ENCODE data around the gene PRKCI.

DNA sequence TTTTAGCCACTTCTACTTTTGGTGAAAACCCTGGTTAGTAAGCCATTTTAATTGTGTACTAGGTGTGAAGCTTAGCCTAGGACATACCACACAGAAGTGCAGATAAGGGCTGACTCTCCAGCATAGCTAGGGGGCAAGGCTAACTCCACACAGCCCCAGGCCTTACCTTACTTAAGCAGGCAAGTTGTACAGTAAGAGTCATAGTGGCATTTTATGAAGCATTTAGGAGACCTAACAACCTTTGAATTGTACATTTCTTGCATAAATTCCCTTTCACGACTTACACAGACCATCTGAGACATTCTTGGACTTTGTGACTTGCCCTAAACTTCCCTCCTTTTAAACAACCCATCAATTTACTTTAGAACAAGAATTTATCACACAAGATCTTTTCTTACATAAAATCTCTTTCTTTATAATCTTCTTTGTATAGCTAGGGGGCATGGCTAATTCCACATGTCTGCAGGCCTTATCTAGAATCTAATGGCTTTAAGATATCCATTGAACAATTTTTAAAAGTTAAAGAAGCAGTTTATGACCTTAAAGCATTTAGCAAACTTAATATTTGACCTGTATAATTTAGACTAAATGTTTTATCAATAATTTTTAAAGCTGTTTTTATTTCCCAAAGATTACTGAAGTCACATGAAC is 116.6 kb downstream of the PRKCI start:
- TF ChIP-seq CTCF (IDR thresholded peaks at IDR 0.05) (no peak), POLR2AphosphoS5 (IDR thresholded peaks at IDR 0.05) (no peak), POLR2A (IDR thresholded peaks at IDR 0.05; ENCODE audit: low read depth) (no peak)

Data from esophagus muscularis mucosa (tissue), 3 donors.